Left colon (tissue), 2 donors: ENCODE measurements around the gene DNM1. TPM values are rescaled to one million over a fixed set of nuclear protein-coding genes. Genes with fewer than 3 reads are reported as not detected.
A peak's percentile ranks its signal among the peaks of the same experiment; 100 is the strongest.
"Not testable (repeated sequence)": the region's sequence is repeated elsewhere in the genome, so short reads cannot be mapped to it uniquely, and the experiment has no call there.

Experiments used
- ATAC-seq: fragments of 200-7000 bp; cut with Tn5 transposase; one replicate; pipeline ENCODE4 v1.9.1; 2020; ENCODE audit warnings: mild to moderate bottlenecking, moderate library complexity
- DNase-seq, 2 donors: peaks; one replicate each; pipeline ENCODE4 v3.0.0-alpha.2; 2020
- intact Hi-C, 2 donors: fragments of 100-400 bp; cut with DNase I in 1 of 2; cut with micrococcal nuclease in 1 of 2; formaldehyde crosslinking; loops; one replicate each; pipeline versions ENCODE4 v1.11.2 to v1.14.0; 2022; cut with DNase I, micrococcal nuclease
- total RNA-seq, 2 donors: library from RNA; stranded (reverse); fragmentation: NEBNext Ultra II Directional; extraction: Animal tissue kit (Norgen Biotek cat#: 25700); gene quantifications; one replicate each; pipeline ENCODE4 v1.2.1, GENCODE V29; 2021
- donor health status: DM: no; HTN: no; CAD: no.
- donor health status: DM: yes; HTN: yes; CAD: no.

Gene DNM1
- total RNA-seq, 2 donors from 2014 or later: 3.8 to 7.8 TPM

DNA sequence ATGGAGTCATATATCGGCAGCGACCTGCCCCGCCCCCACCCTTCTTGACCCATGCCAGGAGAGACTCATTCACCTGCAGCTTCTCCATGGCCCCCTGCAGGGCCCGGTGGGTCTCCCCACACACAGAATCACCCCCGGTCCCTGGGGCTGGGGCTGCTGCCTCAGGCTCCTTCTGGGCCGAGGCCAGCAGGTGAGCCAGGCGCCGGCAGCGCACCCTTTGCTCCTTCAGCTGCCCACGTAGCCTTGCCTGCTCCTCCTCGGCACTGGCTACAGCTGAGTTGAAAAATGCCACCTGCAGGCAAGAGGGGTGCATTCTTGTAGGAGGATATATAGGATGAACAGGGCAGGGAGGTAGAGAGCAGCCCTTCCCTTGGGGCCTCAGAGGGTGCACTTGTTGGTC is 54.7 kb downstream of the DNM1 start:
- intact Hi-C loops: no loop called here
- ATAC-seq: no peak

DNA sequence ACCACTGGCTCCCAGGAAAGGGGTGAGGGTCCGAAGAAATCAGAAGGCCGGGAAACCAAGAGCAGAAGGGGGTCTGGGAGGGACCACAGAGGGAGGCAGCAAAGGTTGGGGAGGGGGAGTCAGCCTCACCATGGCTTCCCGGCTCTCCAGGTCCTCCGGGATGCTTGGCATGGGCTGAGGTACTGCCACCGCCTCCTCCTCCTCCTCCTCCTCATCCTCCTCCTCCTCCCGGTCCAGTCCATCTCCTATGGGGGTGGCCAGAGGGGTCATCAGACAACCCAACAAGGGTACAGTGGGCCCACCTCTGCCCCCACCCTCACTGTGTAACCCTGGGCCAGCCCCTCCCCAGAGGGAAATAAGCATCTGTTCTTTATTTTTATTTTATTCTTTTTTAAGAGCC is 55.1 kb downstream of the DNM1 start:
- DNase-seq (no peak), ATAC-seq (no peak)
- intact Hi-C loops: no loop called here

More for the DNA sequence above, 54.7 kb downstream of the DNM1 start:
- DNase-seq: no peak

DNA sequence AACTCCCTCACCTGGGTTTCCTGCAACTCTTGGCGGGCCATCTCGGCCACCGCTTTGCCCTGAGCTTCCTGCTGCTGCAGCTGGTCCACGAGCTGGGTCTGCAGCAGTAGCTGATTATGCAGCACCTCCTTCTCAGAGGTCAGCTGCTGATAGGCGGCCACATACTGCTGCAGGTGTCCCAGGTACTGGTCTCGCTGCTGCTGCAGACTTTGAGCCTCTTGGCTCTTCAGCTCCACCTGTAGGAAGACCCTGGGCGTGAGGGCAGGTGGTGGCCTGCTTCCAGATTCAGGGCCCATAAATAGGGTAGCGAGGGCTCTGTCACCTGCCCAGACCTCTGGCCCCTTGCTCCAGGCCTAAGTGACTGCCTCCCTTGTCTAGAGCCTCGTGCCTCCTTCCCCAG is 56.0 kb downstream of the DNM1 start:
- intact Hi-C loops: no loop called here
- ATAC-seq (no peak), DNase-seq (no peak)

DNA sequence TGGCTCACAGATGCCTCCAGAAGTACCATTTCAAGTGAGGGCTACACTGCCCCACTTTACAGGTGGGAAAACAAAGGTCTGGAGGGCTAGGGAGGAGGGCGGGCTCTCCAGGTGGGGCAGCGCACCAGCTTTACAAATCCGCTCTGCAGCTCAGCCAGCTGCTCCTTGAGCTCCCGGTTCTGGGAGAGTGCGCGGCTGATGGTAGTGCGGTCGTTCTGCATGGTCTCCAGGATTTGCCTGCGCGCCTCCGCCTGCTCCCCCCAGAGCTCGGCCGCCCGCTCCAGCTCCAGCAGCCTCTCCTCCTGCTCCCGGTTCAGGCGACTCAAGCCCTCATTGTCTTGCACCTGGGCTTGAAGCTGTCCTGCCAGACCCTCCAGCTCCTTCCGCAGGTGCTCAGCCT is 57.2 kb downstream of the DNM1 start:
- intact Hi-C loops: no loop called here
- no peak for DNase-seq
- no peak for ATAC-seq

DNA sequence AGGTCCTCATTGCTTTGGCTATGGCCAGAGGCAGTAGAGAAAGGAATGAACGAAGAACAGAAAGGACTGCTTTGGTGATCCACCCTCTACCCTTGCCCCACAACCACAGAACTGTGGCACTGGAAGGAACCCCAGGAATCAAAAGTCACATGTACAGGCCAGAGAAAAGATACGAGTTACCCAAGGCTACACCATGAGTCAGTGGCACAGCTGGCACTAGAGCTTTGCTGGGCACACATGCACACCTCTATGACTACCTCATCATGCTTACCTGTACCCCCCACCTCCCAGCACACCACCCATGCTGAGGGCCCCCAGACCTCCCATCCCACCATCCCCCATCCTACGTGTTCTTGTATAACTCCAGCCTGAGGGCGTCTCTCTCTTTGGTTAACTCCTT is 59.5 kb downstream of the DNM1 start:
- ATAC-seq: no peak
- intact Hi-C loops: no loop called here

DNA sequence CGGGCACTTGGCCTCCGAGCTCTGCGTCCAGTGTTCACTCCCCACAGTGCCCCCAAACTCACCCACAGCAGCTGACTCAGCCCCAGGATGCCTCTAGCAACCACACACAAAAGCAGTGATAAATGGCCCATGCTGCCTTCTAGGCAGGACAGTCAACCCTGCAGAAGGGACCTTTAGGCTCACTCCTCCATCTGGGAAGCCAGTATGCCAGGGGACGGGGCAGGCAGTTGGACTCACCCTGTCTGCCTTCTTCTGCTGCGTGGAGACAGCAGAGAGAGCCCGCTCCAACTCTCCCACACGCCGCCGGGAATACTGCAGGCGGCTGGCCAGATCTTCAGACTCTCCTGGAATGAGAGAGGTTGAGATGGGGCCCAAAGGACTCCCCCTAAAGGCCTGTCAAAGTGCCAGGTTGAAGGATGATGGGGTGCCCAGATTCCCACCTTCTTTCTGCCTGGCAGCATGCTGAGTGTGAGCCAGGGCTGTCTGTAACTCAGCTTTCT is 62.2 kb downstream of the DNM1 start:
- DNase-seq: no peak

More for the DNA sequence above, 59.5 kb downstream of the DNM1 start:
- DNase-seq: no peak

DNA sequence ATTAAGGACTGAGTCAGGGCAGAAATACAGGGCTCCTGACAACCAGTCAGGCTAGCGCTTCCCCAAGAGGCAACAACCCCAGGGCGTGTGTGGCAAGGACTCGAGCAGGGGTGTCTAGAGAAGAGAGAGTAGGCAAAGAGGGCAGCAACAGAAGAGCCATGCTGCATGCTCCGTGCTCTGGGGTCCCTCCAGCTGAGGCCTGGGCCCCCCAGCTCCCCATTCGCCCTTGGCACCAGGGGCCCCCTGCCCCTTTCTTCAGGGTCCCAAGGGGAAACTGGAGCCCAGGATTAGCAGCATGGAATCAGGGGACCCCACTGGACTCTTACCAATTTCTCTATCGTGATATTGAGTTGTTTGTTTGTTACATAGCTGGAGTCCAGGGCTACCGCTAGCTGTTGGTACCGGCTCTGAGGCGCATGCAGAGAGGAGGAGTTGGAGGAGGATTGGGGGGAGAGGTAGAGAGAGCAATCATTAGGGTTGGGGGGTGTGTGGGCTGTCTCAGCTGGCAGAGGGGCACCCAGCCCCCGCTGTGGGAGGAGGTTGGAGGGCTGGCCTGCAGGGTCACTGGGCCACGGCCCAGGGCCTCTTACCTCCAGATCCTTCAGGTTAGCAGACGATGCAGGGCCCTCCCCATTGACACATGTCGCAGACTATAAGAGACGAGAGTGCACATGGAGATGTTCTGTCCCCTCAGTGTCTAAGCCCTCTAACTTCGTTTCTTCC is 63.9 kb downstream of the DNM1 start:
- intact Hi-C loops: no loop called here
- ATAC-seq (no peak), DNase-seq (no peak)

More for the DNA sequence above, 62.2 kb downstream of the DNM1 start:
- intact Hi-C loops: no loop called here
- no peak for ATAC-seq

DNA sequence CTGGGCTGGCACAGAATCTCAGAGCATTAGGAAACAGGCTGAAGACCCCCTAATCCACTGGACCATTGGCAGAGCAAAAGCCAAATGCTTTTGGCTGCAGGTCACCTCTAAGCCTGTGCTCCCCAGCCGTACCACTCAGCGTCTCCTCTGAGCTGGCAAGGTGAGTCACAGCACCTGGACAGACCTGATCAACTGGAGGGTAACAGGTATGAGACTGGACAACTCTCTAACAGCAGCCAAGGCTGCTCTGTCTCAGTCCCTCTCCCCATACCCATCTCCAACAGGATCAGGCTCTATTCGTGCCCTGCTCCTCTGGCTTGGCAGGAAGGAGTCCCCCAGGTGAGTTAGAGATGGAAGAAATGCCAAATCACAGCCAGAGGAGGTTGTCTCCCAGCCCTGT is 67.9 kb downstream of the DNM1 start:
- ATAC-seq: no peak
- no peak for DNase-seq
- intact Hi-C loops: no loop called here

DNA sequence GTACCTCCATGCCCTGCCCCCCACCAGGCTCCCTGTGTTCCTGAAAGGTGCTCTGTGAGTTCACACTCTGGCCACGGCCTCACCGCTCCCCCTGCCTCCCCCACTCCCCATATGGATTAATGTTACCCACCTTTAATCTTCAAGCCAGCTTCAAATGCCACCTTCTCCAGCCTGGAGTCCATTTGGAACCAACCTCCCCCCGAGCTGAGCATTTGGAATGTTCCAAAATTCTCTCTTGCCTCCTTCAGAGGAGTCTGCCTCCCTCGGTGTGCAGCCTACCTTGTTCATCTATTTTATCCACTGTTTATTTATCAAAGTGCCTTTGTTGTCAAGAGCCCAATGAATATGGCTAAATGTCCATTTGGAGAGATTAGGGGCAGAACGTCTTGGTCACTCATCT is 68.3 kb downstream of the DNM1 start:
- ATAC-seq: no peak
- intact Hi-C loops: no loop called here
- DNase-seq: no peak

DNA sequence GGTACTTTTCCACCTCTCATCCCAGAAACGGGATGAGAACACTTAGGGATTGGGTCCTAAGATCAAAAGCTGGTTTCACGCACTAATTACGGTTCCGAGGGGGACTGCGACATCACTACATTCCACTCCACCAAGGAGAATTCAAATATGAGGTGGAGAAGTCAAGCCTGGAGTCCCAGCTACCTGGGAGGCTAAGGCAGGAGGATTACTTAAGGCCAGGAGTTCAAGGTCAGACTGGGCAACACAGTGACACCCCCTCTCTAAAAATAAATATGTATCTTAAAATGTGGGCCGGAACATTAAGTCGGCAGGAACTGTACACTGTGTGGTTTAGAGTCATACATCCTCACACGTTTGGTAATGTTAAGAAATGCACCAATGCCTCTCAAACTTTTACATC is 71.1 kb downstream of the DNM1 start:
- DNase-seq (no peak), ATAC-seq (no peak)
- intact Hi-C loops: no loop called here

DNA sequence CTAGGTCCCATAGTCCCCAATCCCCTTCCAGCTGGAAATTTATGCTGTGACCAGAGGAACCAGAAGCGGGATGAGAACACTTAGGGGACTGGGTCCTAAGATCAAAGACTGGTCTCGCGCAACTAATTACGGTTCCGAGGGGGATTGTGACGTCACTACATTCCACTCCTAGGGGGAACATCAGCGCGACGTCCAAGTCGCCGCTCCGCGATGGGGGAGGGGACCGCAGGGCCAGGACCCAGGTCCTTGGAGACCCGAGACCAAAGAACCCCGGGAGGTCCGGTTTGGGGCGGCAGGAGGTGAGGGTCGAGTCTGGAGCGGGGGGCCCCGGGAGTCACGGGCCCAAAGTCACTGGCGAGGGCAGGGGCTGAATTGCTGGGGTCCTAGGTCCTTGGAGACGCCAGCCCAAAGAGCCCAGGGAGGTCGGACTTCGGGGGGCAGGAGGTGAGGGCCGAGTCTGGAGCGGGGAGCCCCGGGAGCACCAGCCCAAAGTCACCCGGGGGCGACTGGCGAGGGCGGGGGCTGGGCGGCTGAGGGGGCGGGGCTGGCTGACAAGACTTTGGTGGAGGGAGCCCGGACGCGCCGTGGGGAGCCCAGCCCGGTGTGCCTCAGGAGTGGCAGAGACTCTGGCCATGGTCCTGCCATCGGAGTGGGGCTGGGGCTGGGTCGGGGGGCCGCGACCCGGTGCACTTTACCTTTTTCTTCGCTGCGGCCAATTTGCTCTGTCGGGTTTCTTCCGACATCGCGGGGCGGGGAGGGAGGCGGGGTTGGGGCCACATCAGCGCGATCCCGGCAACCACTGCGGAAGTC is 72.2 kb downstream of the DNM1 start, which contains the start of gene GOLGA2:
Gene GOLGA2 (minus strand): TSS at position 810 of the 810 bp plus-strand sequence. CDS start 31 bp downstream, at position 779.
- peak; percentile 31 to 55 for DNase-seq
- intact Hi-C loops: no loop called here
- peak; percentile 62 for ATAC-seq

DNA sequence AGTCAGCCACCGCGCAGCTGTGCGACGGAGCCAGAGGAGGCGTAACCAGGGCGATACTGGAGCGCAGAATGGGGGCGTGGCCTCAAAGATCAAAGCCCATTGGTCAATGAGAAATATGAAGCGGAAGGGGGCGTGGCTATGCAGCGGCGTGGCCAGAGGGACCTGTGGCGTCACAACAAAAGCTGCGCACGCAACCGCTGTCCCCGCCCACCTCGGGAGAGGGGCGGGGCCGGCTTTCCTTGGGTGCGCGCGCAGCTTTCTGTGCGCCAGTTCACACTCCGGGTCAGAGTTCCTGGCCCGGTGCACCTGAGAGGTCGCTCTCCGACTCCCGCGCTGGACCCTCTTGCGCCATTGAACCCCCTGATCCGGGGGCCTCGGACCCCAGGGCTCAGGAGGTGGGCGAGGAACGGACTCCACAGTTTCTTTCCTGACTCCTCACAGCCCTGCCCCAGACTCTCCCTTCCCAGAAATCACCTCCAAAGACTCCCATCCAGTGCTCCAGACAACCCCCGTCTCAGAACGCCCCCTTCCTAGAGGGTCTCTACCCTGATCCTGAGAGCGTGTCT is 72.9 kb downstream of the DNM1 start, which contains the start of gene SWI5:
Gene SWI5 (plus strand): TSS at position 269 of the 566 bp plus-strand sequence.
- peak; percentile 95 for ATAC-seq
- intact Hi-C loops: no loop called here

DNA sequence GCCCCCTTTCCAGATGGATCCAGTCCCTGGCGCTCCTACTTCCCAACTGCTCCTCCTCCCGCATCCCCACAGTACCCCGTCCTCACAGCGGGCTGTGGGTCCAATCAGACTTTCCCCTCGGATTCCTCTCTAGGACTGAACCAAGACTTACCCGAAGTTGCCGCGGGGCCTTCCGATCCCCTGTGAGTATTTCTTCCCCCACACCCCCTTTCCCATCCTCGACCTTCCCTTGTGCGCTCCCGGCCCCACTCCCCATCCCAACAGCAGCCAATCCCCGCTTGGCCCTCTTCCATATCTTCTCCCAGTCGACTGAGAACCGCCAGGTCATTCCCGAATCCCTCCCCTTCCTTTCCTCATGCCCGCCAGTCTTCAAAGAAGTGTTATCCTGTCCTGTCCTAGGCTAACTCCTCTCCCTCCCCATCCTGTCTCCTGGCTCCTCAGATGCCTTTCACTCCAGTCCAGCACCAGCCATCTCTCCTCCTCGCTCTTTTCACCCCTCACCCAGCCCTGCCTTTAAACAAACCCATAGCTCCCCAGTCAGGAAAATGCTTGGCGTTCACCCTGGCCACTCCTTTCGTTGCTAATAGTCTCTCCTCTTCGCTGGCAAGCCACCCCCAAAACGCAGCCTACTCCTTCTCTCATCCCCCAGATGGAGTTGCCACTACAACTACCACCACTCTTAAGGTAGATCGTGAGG is 73.5 kb downstream of the DNM1 start:
- intact Hi-C loops: no loop called here
- ATAC-seq (peak; percentile 18), DNase-seq (peak; percentile 39 to 47)

More for the DNA sequence above, 72.9 kb downstream of the DNM1 start, which contains the start of gene SWI5:
- peak; percentile 100 for DNase-seq

DNA sequence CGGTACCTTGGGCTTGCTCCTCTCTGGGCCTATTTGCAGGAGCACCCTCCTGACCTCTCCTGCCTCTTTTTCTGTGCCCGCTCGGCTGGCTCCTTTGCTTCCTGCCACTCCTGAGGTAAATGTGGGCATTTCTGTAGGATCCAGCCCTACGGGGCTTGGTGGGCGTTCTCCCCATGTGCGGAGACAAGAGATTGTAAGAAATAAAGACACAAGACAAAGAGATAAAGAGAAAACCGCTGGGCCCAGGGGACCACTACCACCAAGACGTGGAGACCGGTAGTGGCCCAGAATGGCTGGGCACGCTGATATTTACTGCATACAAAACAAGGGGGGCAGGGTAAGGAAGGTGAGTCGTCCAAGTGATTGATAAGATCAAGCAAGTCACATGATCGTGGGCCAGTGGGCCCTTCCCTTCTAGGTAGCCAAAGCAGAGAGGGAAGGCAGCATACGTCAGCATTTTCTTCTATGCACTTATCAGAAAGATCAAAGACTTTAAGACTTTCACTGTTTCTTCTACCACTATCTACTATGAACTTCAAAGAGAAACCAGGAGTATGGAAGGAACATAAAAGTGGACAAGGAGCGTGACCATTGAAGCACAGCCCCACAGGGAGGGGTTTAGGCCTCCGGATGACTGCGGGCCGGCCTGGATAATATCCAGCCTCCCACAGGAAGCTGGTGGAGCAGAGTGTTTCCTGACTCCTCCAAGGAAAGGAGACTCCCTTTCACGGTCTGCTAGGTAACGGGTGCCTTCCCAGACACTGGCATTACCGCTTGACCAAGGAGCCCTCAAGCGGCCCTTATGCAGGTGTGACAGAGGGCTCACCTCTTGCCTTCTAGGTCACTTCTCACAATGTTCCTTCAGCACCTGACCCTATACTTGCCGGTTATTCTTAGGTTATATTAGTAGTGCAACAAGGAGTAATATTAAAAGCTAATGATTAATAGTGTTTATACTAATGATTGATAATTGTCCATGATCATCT is 76.2 kb downstream of the DNM1 start:
- DNase-seq, intact Hi-C loops, ATAC-seq: not testable (repeated sequence)

DNA sequence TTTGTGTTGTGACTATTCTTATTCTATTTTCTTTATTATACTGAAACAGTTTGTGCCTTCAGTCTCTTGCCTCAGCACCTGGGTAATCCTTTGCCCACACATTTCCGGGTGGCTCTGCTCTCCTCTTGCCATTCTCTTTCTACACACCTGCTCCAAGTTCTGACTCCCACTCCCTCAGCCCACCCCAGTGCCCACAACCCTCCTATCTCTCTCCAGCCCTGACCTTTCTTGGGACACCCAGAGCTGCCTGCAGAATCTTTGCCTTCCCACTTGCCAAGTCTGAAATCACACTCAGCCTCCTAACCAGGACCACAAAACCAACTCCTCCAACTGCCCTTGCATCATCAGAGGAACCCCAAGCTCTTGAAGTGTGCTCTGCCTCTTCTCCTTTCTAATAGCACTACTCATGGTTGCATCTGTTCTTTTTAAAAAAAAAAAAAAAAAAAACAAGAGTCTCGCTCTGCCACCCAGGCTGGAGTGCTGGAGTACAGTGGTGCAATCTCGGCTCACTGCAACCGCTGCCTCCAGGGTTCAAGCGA is 77.0 kb downstream of the DNM1 start:
- ATAC-seq (no peak), DNase-seq (no peak)
- intact Hi-C loops: no loop called here

DNA sequence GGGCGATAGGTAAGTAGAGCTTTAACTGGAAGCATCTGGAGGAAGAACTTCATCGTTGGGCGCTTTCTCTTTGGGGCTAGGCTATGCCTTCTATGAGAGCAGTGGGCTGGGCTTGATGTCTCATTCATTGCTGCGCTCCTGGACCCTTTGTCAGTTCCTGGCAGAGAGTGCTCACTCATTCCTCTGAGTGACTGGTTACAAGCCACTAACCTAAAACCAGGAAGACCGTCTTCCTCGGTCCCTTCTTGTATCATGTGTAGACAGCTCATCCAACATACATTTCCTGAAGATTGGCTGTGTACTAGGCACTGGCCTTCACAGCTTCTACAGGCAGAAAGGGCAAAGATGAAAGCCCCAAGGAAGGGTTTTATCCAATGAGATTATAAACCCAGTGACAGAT is 79.3 kb downstream of the DNM1 start:
- intact Hi-C loops: no loop called here
- DNase-seq (no peak), ATAC-seq (no peak)

DNA sequence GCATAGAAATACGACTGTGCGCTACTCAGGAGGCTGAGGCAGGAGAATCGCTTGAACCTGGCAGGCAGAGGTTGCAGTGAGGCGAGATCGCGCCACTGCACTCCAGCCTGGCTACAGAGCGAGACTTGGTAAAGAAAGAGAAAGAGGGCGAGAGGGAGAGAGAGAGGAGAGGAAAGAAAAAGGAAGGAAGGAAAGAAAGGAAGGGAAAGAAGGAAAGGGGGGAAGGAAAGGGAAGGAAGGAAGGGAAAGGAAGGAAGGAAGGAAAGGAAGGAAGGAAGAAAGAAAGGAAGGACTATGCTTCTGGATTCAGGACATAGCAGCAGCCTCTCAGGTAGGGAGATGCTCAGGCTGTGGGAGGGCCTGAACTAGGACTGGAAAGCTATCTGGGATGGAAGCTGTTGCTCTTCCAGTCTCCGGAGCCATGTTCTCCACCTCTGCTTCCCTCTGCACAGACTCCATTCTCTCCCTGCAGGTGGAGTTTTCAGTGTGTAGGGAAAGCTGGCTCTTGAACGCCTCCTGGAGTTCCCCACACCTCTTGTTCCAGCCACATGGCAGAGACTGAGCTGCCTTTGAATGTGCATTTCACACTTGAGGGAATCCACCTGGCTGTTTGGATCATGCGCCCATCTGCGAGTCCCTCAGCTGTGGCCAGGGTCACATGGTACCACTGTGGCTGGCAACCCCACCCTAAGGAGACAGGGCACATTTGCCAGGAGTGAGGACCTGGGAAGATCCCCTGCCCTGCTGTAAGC is 82.0 kb downstream of the DNM1 start:
- ATAC-seq (no peak), DNase-seq (no peak)
- intact Hi-C loops: no loop called here
